Measurements from ENCODE around the gene TRIM63.

TRIM63 gene

DNA sequence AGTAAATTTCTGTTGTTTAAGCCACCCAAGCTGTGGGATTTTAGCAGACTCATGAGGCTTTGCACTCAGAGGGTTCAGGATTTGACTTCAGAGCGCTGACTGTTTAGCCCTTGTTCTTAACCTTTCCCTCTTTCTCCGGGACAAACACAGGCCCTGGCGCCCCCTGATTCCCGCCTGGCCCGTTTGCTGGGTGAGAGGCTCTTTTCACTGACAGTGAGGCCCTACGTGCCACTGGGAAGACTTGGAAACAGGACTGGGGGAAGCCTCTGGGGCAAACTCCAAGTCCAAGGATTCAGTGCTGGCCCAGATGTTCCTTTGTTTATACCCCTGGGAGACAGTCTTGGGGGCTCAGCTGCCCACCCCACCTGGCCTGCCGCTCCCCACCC lies 11.7 kb upstream of the TRIM63 start:
- no peak overlapping the region for H3K4me3 ChIP-seq (replicated peaks; ENCODE audit: low read depth, low read length)
- no peak for DNase-seq (ENCODE audit: extremely low read depth, low read depth)
- TF ChIP-seq, protein P1, sequence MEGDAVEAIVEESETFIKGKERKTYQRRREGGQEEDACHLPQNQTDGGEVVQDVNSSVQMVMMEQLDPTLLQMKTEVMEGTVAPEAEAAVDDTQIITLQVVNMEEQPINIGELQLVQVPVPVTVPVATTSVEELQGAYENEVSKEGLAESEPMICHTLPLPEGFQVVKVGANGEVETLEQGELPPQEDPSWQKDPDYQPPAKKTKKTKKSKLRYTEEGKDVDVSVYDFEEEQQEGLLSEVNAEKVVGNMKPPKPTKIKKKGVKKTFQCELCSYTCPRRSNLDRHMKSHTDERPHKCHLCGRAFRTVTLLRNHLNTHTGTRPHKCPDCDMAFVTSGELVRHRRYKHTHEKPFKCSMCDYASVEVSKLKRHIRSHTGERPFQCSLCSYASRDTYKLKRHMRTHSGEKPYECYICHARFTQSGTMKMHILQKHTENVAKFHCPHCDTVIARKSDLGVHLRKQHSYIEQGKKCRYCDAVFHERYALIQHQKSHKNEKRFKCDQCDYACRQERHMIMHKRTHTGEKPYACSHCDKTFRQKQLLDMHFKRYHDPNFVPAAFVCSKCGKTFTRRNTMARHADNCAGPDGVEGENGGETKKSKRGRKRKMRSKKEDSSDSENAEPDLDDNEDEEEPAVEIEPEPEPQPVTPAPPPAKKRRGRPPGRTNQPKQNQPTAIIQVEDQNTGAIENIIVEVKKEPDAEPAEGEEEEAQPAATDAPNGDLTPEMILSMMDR (IDR thresholded peaks at IDR 0.05; ENCODE audit: low read depth, low read length, missing control alignments) = no peak

DNA sequence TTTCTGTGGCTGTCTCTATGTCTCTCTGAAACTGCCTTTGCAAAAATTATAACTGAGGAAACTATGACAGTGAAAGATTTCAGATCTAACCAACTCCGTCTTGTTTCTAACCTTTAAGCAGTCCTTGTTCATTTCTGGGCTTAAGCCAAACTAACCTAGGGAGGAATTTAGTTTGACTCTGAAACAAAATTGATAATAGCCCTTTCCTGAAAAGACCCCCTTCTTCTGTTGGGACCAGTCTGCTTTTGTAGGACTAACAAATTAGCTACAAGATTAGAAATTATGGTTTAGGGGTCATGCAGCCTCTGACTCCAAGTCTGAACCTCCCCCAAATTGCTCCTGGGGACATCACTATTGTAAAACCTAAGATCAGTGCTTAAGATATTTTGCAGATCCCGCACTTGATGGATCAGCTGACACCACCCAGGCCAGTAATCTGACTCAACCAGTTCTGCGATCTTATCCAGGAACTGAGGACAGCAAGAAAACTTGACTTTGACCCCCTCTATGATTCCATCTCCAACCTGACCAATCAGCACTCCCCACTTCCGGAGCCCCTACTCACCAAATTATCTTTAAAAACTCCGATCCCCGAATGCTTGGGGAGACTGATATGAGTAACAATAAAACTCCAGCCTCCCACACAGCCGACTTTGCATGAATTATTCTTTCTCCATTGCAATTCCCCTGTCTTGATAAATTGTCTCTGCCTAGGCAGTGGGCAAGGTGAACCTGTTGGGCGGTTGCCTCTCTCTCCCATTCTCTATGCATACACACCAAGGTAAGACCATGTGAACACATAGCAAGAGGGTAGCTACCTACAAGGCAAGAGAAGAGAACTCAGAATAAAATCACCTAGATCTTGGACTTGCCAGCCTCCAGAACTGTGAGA lies 11.1 kb upstream of the TRIM63 start:
- TF ChIP-seq, protein P1 (IDR thresholded peaks at IDR 0.05; ENCODE audit: low read depth, low read length, missing control alignments) = no peak
- DNase-seq (ENCODE audit: extremely low read depth, low read depth) = no peak
- H3K4me3 ChIP-seq (replicated peaks; ENCODE audit: low read depth, low read length) = no peak overlapping the region

DNA sequence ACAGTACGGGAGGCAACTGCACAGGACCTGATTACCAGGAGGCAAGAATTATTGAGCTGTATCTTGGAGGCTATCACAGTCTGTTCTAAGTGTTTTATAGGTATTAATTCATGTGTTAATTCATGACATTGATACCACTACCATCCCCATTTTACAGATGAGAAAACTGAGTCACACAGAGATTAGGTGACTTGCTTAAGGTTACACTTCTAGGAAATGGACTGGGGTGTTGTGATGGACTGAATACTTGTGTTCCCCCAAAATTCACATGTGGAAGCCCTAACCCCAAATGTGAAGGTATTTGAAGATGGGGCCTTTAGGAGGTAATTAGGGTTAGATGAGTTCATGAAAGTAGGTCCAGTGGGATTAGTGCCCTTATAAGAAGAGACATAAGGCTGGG lies 10.1 kb upstream of the TRIM63 start:
- TF ChIP-seq, protein P1 (IDR thresholded peaks at IDR 0.05; ENCODE audit: low read depth, low read length, missing control alignments) = no peak
- no peak overlapping the region for H3K4me3 ChIP-seq (replicated peaks; ENCODE audit: low read depth, low read length)
- no peak for DNase-seq (ENCODE audit: extremely low read depth, low read depth)

DNA sequence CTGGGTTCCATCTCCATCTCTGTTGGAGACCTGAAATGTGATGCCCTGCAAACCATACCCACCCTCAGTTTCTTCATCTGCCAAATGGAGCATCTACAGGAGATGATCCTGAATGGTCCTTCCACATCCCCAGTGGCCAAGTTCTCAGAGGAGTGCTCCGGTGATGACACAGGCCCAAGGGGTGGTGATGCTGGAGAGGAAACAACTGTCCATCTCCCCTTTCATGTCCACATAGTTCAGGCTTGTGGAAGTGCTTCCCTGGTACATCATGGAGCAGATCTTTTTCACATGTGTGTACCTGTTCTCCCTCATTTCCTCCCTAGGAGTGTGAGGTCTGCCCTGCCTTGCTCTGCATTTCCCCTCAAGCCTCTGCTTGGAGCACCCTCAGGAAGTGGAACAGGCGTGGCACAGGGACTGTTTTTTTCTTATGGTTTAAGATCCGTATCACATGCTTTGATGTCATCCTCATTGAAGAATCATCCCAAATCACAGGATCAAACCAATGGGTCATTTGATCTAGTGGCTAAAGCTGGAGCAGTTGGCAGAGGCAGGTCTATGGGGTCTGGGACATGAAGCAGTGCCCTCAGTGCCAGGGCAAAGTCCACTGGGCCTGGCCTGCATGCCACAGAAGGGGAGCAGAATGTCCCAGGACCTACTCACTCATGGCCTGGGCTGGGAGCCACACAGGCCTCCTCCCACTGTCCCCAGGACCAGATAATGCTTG lies 8.2 kb upstream of the TRIM63 start:
- no peak overlapping the region for H3K4me3 ChIP-seq (replicated peaks; ENCODE audit: low read depth, low read length)
- DNase-seq (ENCODE audit: extremely low read depth, low read depth) = no peak
- TF ChIP-seq, protein P1 (IDR thresholded peaks at IDR 0.05; ENCODE audit: low read depth, low read length, missing control alignments) = no peak

DNA sequence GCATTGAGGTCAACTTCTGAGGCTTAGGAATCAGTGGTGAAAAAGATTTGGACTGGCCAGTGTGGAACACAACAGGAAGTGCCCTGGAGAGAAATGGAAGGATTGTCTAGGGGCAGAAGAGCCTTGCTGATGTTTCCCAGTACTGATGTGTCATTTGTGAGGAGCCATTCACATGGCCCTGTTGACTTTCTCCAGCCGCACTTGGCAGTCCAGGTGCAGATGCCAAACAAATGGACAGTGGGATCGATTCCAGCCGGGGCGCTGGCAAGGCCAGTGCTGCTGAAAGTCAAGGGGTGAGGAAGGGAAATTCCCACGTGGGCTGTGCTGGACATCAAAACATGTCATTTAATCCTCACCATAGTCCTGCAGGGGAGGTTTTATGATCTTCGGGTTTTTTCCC lies 4.9 kb upstream of the TRIM63 start:
- TF ChIP-seq, protein P1 (IDR thresholded peaks at IDR 0.05; ENCODE audit: low read depth, low read length, missing control alignments) = no peak
- H3K4me3 ChIP-seq (replicated peaks; ENCODE audit: low read depth, low read length) = no peak overlapping the region
- DNase-seq (ENCODE audit: extremely low read depth, low read depth) = no peak

DNA sequence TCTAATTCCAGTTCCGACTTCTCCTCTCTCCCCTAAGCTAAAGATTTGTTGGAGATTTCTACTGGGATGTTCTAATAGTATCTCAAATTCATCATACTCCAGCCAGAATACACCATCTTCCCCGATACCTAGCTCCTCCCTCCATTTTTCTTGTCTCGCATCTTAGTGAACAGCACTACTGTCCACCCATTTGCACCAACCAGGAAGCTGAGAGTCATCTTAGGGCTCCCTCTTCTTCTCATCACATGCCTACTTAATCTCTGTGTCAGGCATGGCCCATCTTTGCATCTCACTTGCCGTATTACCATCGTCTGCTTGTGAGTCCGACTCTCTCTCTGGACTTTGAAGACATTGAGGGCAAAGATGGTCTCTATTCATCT lies 3.5 kb upstream of the TRIM63 start:
- no peak for DNase-seq (ENCODE audit: extremely low read depth, low read depth)
- TF ChIP-seq, protein P1 (IDR thresholded peaks at IDR 0.05; ENCODE audit: low read depth, low read length, missing control alignments) = no peak

More for the DNA sequence above, 3.5 kb upstream of the TRIM63 start:
- no peak overlapping the region for H3K4me3 ChIP-seq (replicated peaks; ENCODE audit: low read depth, low read length)

All from HFF-Myc (cell line).